H9 (cell line): ENCODE data around the gene TRMT11. TPM values are rescaled to one million over a fixed set of nuclear protein-coding genes. Genes with fewer than 3 reads are reported as not detected.

Experiments used
- DNase-seq: peaks from one replicate; pipeline ENCODE4 v3.0.0-alpha.2; 2017
- H2AFZ ChIP-seq: one replicate; pipeline ENCODE4 v1.6.1; 2013; ENCODE audit warnings: mild to moderate bottlenecking, low read length, control low read depth, moderate library complexity
- H2AK5ac ChIP-seq: 2 replicates; pipeline ENCODE4 v1.6.1; 2013; ENCODE audit warnings: low read length, control low read depth, mixed read lengths; ENCODE audit not compliant: insufficient read length
- H2BK120ac ChIP-seq: one replicate; pipeline ENCODE4 v1.6.1; 2013; ENCODE audit warnings: low read depth, mild to moderate bottlenecking, low read length, control low read depth, inconsistent platforms; ENCODE audit not compliant: poor library complexity, severe bottlenecking
- H2BK12ac ChIP-seq: 2 replicates; pipeline ENCODE4 v1.6.1; 2013; ENCODE audit warnings: low read length, control low read depth, mixed read lengths, low read depth; ENCODE audit not compliant: insufficient read length
- H2BK15ac ChIP-seq: 2 replicates; pipeline ENCODE4 v1.6.1; 2013; ENCODE audit warnings: low read depth, low read length, control low read depth
- H2BK20ac ChIP-seq: one replicate; pipeline ENCODE4 v1.6.1; 2013; ENCODE audit warnings: low read depth, mild to moderate bottlenecking, low read length, control low read depth, inconsistent platforms; ENCODE audit not compliant: poor library complexity, severe bottlenecking
- H2BK5ac ChIP-seq: 2 replicates; pipeline ENCODE4 v1.6.1; 2013; ENCODE audit warnings: low read length, control low read depth, mixed read lengths; ENCODE audit not compliant: insufficient read length
- H3K14ac ChIP-seq: 2 replicates; pipeline ENCODE4 v1.6.1; 2013; ENCODE audit warnings: low read length, control low read depth; ENCODE audit not compliant: insufficient read depth
- H3K18ac ChIP-seq: 2 replicates; pipeline ENCODE4 v1.6.1; 2013; ENCODE audit warnings: low read depth, mild to moderate bottlenecking, mixed read lengths, low read length, control low read depth; ENCODE audit not compliant: insufficient read length
- H3K23ac ChIP-seq: 2 replicates; pipeline ENCODE4 v1.6.1; 2013; ENCODE audit warnings: low read length, control low read depth, mixed read lengths, low read depth; ENCODE audit not compliant: insufficient read length
- H3K23me2 ChIP-seq: 2 replicates; pipeline ENCODE4 v1.6.1; 2013; ENCODE audit warnings: low read depth, mild to moderate bottlenecking, mixed read lengths, low read length, control low read depth; ENCODE audit not compliant: insufficient read length, poor library complexity, severe bottlenecking
- H3K27ac ChIP-seq: 2 replicates; pipeline ENCODE4 v1.5.1; 2013; ENCODE audit warnings: low read length, control low read depth, mixed read lengths, low read depth; ENCODE audit not compliant: insufficient read length
- H3K27me3 ChIP-seq: 2 replicates; pipeline ENCODE4 v1.6.1; 2013; ENCODE audit warnings: low read length, control low read depth, inconsistent platforms; ENCODE audit not compliant: insufficient read depth
- H3K4ac ChIP-seq: 2 replicates; pipeline ENCODE4 v1.6.1; 2013; ENCODE audit warnings: low read depth, mild to moderate bottlenecking, control low read depth, inconsistent platforms, low read length, moderate library complexity
- H3K4me1 ChIP-seq: 2 replicates; pipeline ENCODE4 v1.6.1; 2013; ENCODE audit warnings: low read length, control low read depth, inconsistent platforms; ENCODE audit not compliant: insufficient read depth
- H3K4me2 ChIP-seq: 2 replicates; pipeline ENCODE4 v1.6.1; 2013; ENCODE audit warnings: low read length, control low read depth, mixed read lengths; ENCODE audit not compliant: insufficient read length, insufficient read depth
- H3K56ac ChIP-seq: 2 replicates; pipeline ENCODE4 v1.6.1; 2013; ENCODE audit warnings: low read depth, mild to moderate bottlenecking, mixed read lengths, low read length, control low read depth; ENCODE audit not compliant: insufficient read length
- H3K79me1 ChIP-seq: 2 replicates; pipeline ENCODE4 v1.6.1; 2013; ENCODE audit warnings: low read depth, mild to moderate bottlenecking, moderate library complexity, low read length, control low read depth, inconsistent platforms; ENCODE audit not compliant: insufficient read depth, poor library complexity, severe bottlenecking
- H3K79me2 ChIP-seq: 2 replicates; pipeline ENCODE4 v1.6.1; 2013; ENCODE audit warnings: low read length, control low read depth, inconsistent platforms; ENCODE audit not compliant: insufficient read depth
- H3K9ac ChIP-seq: 2 replicates; pipeline ENCODE4 v1.6.1; 2013; ENCODE audit warnings: low read length, control low read depth, mixed read lengths; ENCODE audit not compliant: insufficient read length; ENCODE audit errors: extremely low read depth
- H3K9me3 ChIP-seq: one replicate; pipeline ENCODE4 v1.6.1; 2013; ENCODE audit warnings: low read depth, low read length, inconsistent platforms; ENCODE audit not compliant: control insufficient read depth
- H3T11ph ChIP-seq: one replicate; pipeline ENCODE4 v1.6.1; 2013; ENCODE audit warnings: mild to moderate bottlenecking, low read length, control low read depth, inconsistent platforms
- H4K20me1 ChIP-seq: one replicate; pipeline ENCODE4 v1.6.1; 2013; ENCODE audit not compliant: control insufficient read depth, insufficient read length, insufficient read depth
- H4K5ac ChIP-seq: 2 replicates; pipeline ENCODE4 v1.6.1; 2013; ENCODE audit warnings: low read depth, mild to moderate bottlenecking, mixed read lengths, low read length, control low read depth; ENCODE audit not compliant: insufficient read length
- H4K8ac ChIP-seq: replicated peaks from 2 replicates; pipeline ENCODE4 v1.6.1; 2013; ENCODE audit warnings: low read length, control low read depth, mixed read lengths, low read depth; ENCODE audit not compliant: insufficient read length
- H4K91ac ChIP-seq: 2 replicates; pipeline ENCODE4 v1.6.1; 2013; ENCODE audit warnings: low read depth, mild to moderate bottlenecking, moderate library complexity, mixed read lengths, low read length, control low read depth; ENCODE audit not compliant: insufficient read length
- H3K27ac Mint-ChIP-seq, 3 experiments: 2 replicates in 2 of 3; 3 replicates in 1 of 3; pipeline ENCODE4 v1.8.0; 2020 to 2021; ENCODE audit warnings: mixed read lengths in 3 of 3, mild to moderate bottlenecking in 1 of 3, moderate library complexity in 1 of 3
- H3K27me3 Mint-ChIP-seq: 2 replicates; pipeline ENCODE4 v1.8.0; 2021; ENCODE audit warnings: low read depth, mild to moderate bottlenecking, moderate library complexity, mixed read lengths
- H3K36me3 Mint-ChIP-seq, 3 experiments: 2 replicates in 2 of 3; 3 replicates in 1 of 3; pipeline ENCODE4 v1.8.0; 2020 to 2021; ENCODE audit warnings: low read depth in 3 of 3, mixed read lengths in 3 of 3; ENCODE audit not compliant: insufficient read depth in 1 of 3
- H3K4me1 Mint-ChIP-seq, 2 experiments: 2 replicates each; pipeline ENCODE4 v1.8.0; 2020; ENCODE audit warnings: mixed read lengths in 2 of 2
- H3K4me3 Mint-ChIP-seq, 2 experiments: 2 replicates in 1 of 2; 3 replicates in 1 of 2; pipeline ENCODE4 v1.8.0; 2020 to 2021; ENCODE audit warnings: mild to moderate bottlenecking in 2 of 2, mixed read lengths in 2 of 2, moderate library complexity in 1 of 2
- H3K9me3 Mint-ChIP-seq, 2 experiments: 2 replicates in 1 of 2; 3 replicates in 1 of 2; pipeline ENCODE4 v1.8.0; 2020; ENCODE audit warnings: mild to moderate bottlenecking in 2 of 2, mixed read lengths in 2 of 2, moderate library complexity in 1 of 2
- CTCF ChIP-seq: fragments of 200-600 bp; sonication (generic); conservative IDR thresholded peaks from 3 replicates; pipeline ENCODE4 v1.8.0; 2021; ENCODE audit warnings: antibody characterized with exemption, mild to moderate bottlenecking
- WGBS: extraction: QIAGEN DNeasy Blood & Tissue Kit; methylation state at CpG from one replicate; pipeline ENCODE4 v1.1.7; 2013; ENCODE audit warnings: missing lambda C conversion rate, low lambda C conversion rate, mixed read lengths; ENCODE audit not compliant: insufficient read length; ENCODE audit errors: extremely low coverage; 5-methylcytosine and 5-hydroxymethylcytosine counted together
- total RNA-seq: library from RNA; stranded (reverse); gene quantifications from 2 replicates; pipeline ENCODE4 v1.2.1, GENCODE V29; 2021

Gene TRMT11
- total RNA-seq, 1 experiment from 2014 or later = 31.1 TPM

- H3K9me3 Mint-ChIP-seq = peaks cover 4 to 5% of the 10 kb centered on the region in 2 experiments; a peak in 4 of 5 replicates
- Histone ChIP-seq H2BK20ac (no peak overlapping the region), H3K18ac (no peak overlapping the region), H2BK5ac (no peak overlapping the region), H2AK5ac (no peak overlapping the region), H3K27ac (no peak overlapping the region), H3K79me1 (no peaks in the 10 kb centered on the region), H3K79me2 (no peaks in the 10 kb centered on the region), H4K8ac (no peak overlapping the region), H3T11ph (no peak overlapping the region), H3K27me3 (no peaks in the 10 kb centered on the region), H2AFZ (no peak overlapping the region), H4K5ac (no peak overlapping the region), H3K56ac (no peak overlapping the region), H2BK15ac (no peak overlapping the region), H3K9me3 (no peaks in the 10 kb centered on the region), H3K4me2 (no peak overlapping the region), H3K4me1 (no peaks in the 10 kb centered on the region), H3K23ac (no peak overlapping the region), H2BK120ac (no peak overlapping the region), H3K4ac (no peak overlapping the region), H2BK12ac (no peak overlapping the region), H4K91ac (no peak overlapping the region), H3K23me2 (no peaks in the 10 kb centered on the region), H3K9ac (no peak overlapping the region), H3K14ac (no peak overlapping the region), H4K20me1 (no peaks in the 10 kb centered on the region)
- no peak for TF ChIP-seq CTCF
- H3K4me1 Mint-ChIP-seq = peaks cover 11 to 14% of the 10 kb centered on the region in 2 experiments
- WGBS = no CpG with 5 or more reads among the region's 2 CpGs
- no peak overlapping the region for H3K4me3 Mint-ChIP-seq
- H3K27me3 Mint-ChIP-seq = no peaks in the 10 kb centered on the region
- no peak overlapping the region for H3K27ac Mint-ChIP-seq
- DNase-seq = no peak
- H3K36me3 Mint-ChIP-seq = peaks cover 31 to 52% (median 46%) of the 10 kb centered on the region in 3 experiments
Observed at GRCh38 chr6:126039284-126039683, 52.9 kb downstream of the TRMT11 start.
